Measurements from ENCODE around the gene PATJ. TPM values are rescaled to one million over a fixed set of nuclear protein-coding genes. Genes with fewer than 3 reads are reported as not detected.

Gene PATJ
- total and polyA plus RNA-seq, 3 donors from 2014 or later: 12.9 to 44.5 (median 21.6) TPM

- WGBS, 2 donors: 62 to 75% methylated on average over 7 of the region's 7 CpGs
These were observed 296.5 kb downstream of the PATJ start for GRCh38 chr1:62038594-62039284.

GRCh38 chr1:62040450-62040849, 298.2 kb downstream of the PATJ start:
- H3K4me3 ChIP-seq: no peak overlapping the region
- WGBS, 2 donors: 46 to 48% methylated on average over 2 of the region's 2 CpGs
- H3K9me3 ChIP-seq: no peaks in the 10 kb centered on the region
- no peak overlapping the region for H3K27ac ChIP-seq
- TF ChIP-seq CTCF (IDR thresholded peaks at IDR 0.05): no peak
- no peak for TF ChIP-seq POLR2A (IDR thresholded peaks at IDR 0.05)
- H3K27me3 ChIP-seq: no peaks in the 10 kb centered on the region
- H3K4me1 ChIP-seq: no peaks in the 10 kb centered on the region
- intact Hi-C loops (cut with DNase I; ENCODE audit: low total_unique reads): no loop called here
- no peak for DNase-seq
- no peaks in the 10 kb centered on the region for H3K36me3 ChIP-seq (ENCODE audit: low read depth, missing control alignments)

More at GRCh38 chr1:62038594-62039284, 296.5 kb downstream of the PATJ start:
- Histone ChIP-seq H3K4me1 (no peaks in the 10 kb centered on the region), H3K27ac (no peak overlapping the region), H3K36me3 (ENCODE audit: low read depth, missing control alignments) (no peaks in the 10 kb centered on the region), H3K9me3 (no peaks in the 10 kb centered on the region), H3K4me3 (no peak overlapping the region), H3K27me3 (no peaks in the 10 kb centered on the region)
- no peak for TF ChIP-seq POLR2A (IDR thresholded peaks at IDR 0.05)
- peak; percentile 87 for DNase-seq
- intact Hi-C loops (cut with DNase I; ENCODE audit: low total_unique reads): no loop called here

GRCh38 chr1:62040973-62041372, 298.7 kb downstream of the PATJ start:
- DNase-seq: no peak
- no peaks in the 10 kb centered on the region for H3K27me3 ChIP-seq
- H3K36me3 ChIP-seq (ENCODE audit: low read depth, missing control alignments): no peaks in the 10 kb centered on the region
- H3K4me1 ChIP-seq: no peaks in the 10 kb centered on the region
- intact Hi-C loops (cut with DNase I; ENCODE audit: low total_unique reads): no loop called here
- TF ChIP-seq POLR2A (IDR thresholded peaks at IDR 0.05) (no peak), CTCF (IDR thresholded peaks at IDR 0.05) (no peak)
- no peak overlapping the region for H3K4me3 ChIP-seq
- no peaks in the 10 kb centered on the region for H3K9me3 ChIP-seq
- H3K27ac ChIP-seq: no peak overlapping the region

GRCh38 chr1:62043154-62043553, 300.9 kb downstream of the PATJ start:
- Histone ChIP-seq H3K36me3 (ENCODE audit: low read depth, missing control alignments) (no peaks in the 10 kb centered on the region), H3K4me3 (no peak overlapping the region), H3K27me3 (no peaks in the 10 kb centered on the region), H3K4me1 (no peaks in the 10 kb centered on the region), H3K27ac (no peak overlapping the region), H3K9me3 (no peaks in the 10 kb centered on the region)
- intact Hi-C loops (cut with DNase I; ENCODE audit: low total_unique reads): no loop called here
- TF ChIP-seq CTCF (IDR thresholded peaks at IDR 0.05) (no peak), POLR2A (IDR thresholded peaks at IDR 0.05) (no peak)
- no peak for DNase-seq

GRCh38 chr1:62045574-62045973, 303.3 kb downstream of the PATJ start:
- H3K4me1 ChIP-seq: no peaks in the 10 kb centered on the region
- no peaks in the 10 kb centered on the region for H3K36me3 ChIP-seq (ENCODE audit: low read depth, missing control alignments)
- TF ChIP-seq CTCF (IDR thresholded peaks at IDR 0.05) (no peak), POLR2A (IDR thresholded peaks at IDR 0.05) (no peak)
- no peaks in the 10 kb centered on the region for H3K9me3 ChIP-seq
- intact Hi-C loops (cut with DNase I; ENCODE audit: low total_unique reads): no loop called here
- 61 to 72% methylated on average over 6 of the region's 6 CpGs for WGBS, 2 donors
- no peak for DNase-seq
- no peaks in the 10 kb centered on the region for H3K27me3 ChIP-seq
- no peak overlapping the region for H3K4me3 ChIP-seq
- H3K27ac ChIP-seq: no peak overlapping the region

All from testis (tissue), 3 donors.